Urinary bladder (tissue), 4 donors: ENCODE measurements around the gene LAMTOR4. TPM values are rescaled to one million over a fixed set of nuclear protein-coding genes. Genes with fewer than 3 reads are reported as not detected.
A peak's percentile ranks its signal among the peaks of the same experiment; 100 is the strongest.
"Not testable (repeated sequence)": the region's sequence is repeated elsewhere in the genome, so short reads cannot be mapped to it uniquely, and the experiment has no call there.

Source experiments
- DNase-seq: peaks from one replicate; pipeline ENCODE4 v3.0.0-alpha.2; 2015; ENCODE audit errors: extremely low spot score
- H3K27ac ChIP-seq: one replicate; pipeline ENCODE4 v1.5.1; 2013; ENCODE audit warnings: low read depth, mild to moderate bottlenecking, moderate library complexity
- H3K36me3 ChIP-seq: one replicate; pipeline ENCODE4 v1.6.1; 2013; ENCODE audit warnings: mild to moderate bottlenecking, moderate library complexity; ENCODE audit not compliant: insufficient read depth
- H3K4me1 ChIP-seq: one replicate; pipeline ENCODE4 v1.6.1; 2013; ENCODE audit warnings: mild to moderate bottlenecking, moderate library complexity; ENCODE audit not compliant: insufficient read depth
- H3K4me3 ChIP-seq: one replicate; pipeline ENCODE4 v1.5.1; 2013; ENCODE audit warnings: low read depth, low read length
- WGBS: extraction: QIAGEN DNeasy Blood & Tissue Kit; methylation state at CpG from one replicate; pipeline ENCODE4 v1.1.7; 2013; 5-methylcytosine and 5-hydroxymethylcytosine counted together
- polyA plus RNA-seq: library from polyadenylated mRNA; stranded (reverse); fragments of 200-250 nt; gene quantifications from one replicate; pipeline ENCODE4 v1.2.3, GENCODE V29; 2013
- total RNA-seq: library from RNA; depleted of rRNA; stranded (reverse); fragments of >200 nt; gene quantifications from one replicate; pipeline ENCODE4 v1.2.3, GENCODE V29; 2014
- donor health status: healthy with polysubstance abuse.
- donor health status: healthy.

The LAMTOR4 gene
- total and polyA plus RNA-seq, 2 donors: 36.3 to 251 TPM

- peak; percentile 90 for DNase-seq
- H3K27ac ChIP-seq: no peak within 1 kb of the TSS
- 2% methylated on average over 78 of the region's 78 CpGs for WGBS
- peak within 1 kb of the TSS; percentile 15 for H3K4me3 ChIP-seq
- H3K36me3 ChIP-seq: no peaks in the 10 kb centered on the region
- no peaks in the 10 kb centered on the region for H3K4me1 ChIP-seq
Measured at GRCh38 chr7:100177045-100178001, 28.6 kb downstream of the LAMTOR4 start, which contains the start of the genes GPC2 and STAG3. TSS of gene GPC2 (minus strand) at chr7:100177381. CDS start at chr7:100177199, 182 bp downstream. TSS of gene STAG3 (plus strand) at chr7:100177918. CDS start at chr7:100180557, 2,639 bp downstream.

- H3K27ac ChIP-seq, DNase-seq, H3K4me3 ChIP-seq, H3K4me1 ChIP-seq, H3K36me3 ChIP-seq: not testable (repeated sequence)
- 95% methylated on average over 3 of the region's 3 CpGs for WGBS
Measured at GRCh38 chr7:100180084-100180483, 31.4 kb downstream of the LAMTOR4 start.

- WGBS: 81% methylated on average over 6 of the region's 6 CpGs
- not testable (repeated sequence) for H3K27ac ChIP-seq, DNase-seq, H3K4me1 ChIP-seq, H3K4me3 ChIP-seq, H3K36me3 ChIP-seq
Measured at GRCh38 chr7:100182616-100183015, 33.9 kb downstream of the LAMTOR4 start.

- 90% methylated on average over 6 of the region's 6 CpGs for WGBS
- DNase-seq, H3K36me3 ChIP-seq, H3K4me3 ChIP-seq, H3K27ac ChIP-seq, H3K4me1 ChIP-seq: not testable (repeated sequence)
Measured at GRCh38 chr7:100183090-100183489, 34.4 kb downstream of the LAMTOR4 start.

GRCh38 chr7:100185726-100186125 is 37.0 kb downstream of the LAMTOR4 start:
- no peak for DNase-seq
- H3K4me3 ChIP-seq: no peak overlapping the region
- 38% methylated on average over 2 of the region's 2 CpGs for WGBS
- no peaks in the 10 kb centered on the region for H3K4me1 ChIP-seq
- no peak overlapping the region for H3K27ac ChIP-seq
- H3K36me3 ChIP-seq: no peaks in the 10 kb centered on the region

GRCh38 chr7:100189061-100189460 is 40.3 kb downstream of the LAMTOR4 start:
- DNase-seq: no peak
- no peaks in the 10 kb centered on the region for H3K36me3 ChIP-seq
- WGBS: 64% methylated on average over 3 of the region's 3 CpGs

GRCh38 chr7:100190048-100190711 is 41.5 kb downstream of the LAMTOR4 start:
- Histone ChIP-seq H3K36me3 (no peaks in the 10 kb centered on the region), H3K4me1 (no peaks in the 10 kb centered on the region), H3K4me3 (no peak overlapping the region), H3K27ac (no peak overlapping the region)
- DNase-seq: no peak
- 63% methylated on average over 4 of the region's 4 CpGs for WGBS

More at GRCh38 chr7:100189061-100189460, 40.3 kb downstream of the LAMTOR4 start:
- Histone ChIP-seq H3K27ac (no peak overlapping the region), H3K4me3 (no peak overlapping the region), H3K4me1 (no peaks in the 10 kb centered on the region)

GRCh38 chr7:100191775-100192174 is 43.1 kb downstream of the LAMTOR4 start:
- whole genome bisulfite sequencing: 49% methylated on average over 2 of the region's 2 CpGs
- H3K4me1 ChIP-seq: no peaks in the 10 kb centered on the region
- no peak for DNase-seq
- H3K4me3 ChIP-seq: no peak overlapping the region
- no peak overlapping the region for H3K27ac ChIP-seq
- H3K36me3 ChIP-seq: no peaks in the 10 kb centered on the region

GRCh38 chr7:100192281-100192862 is 43.7 kb downstream of the LAMTOR4 start:
- H3K4me3 ChIP-seq, H3K36me3 ChIP-seq, H3K27ac ChIP-seq, H3K4me1 ChIP-seq, DNase-seq: not testable (repeated sequence)
- 94% methylated on average over 6 of the region's 6 CpGs for WGBS

- DNase-seq: no peak
- no peaks in the 10 kb centered on the region for H3K36me3 ChIP-seq
- no peaks in the 10 kb centered on the region for H3K4me1 ChIP-seq
- H3K27ac ChIP-seq: no peak overlapping the region
- H3K4me3 ChIP-seq: no peak overlapping the region
- WGBS: 77% methylated on average over 3 of the region's 3 CpGs
Measured at GRCh38 chr7:100192969-100193368, 44.3 kb downstream of the LAMTOR4 start.

GRCh38 chr7:100195222-100195621 is 46.5 kb downstream of the LAMTOR4 start:
- H3K27ac ChIP-seq: no peak overlapping the region
- no peak overlapping the region for H3K4me3 ChIP-seq
- DNase-seq: no peak
- WGBS: 80% methylated on average over 2 of the region's 2 CpGs
- no peaks in the 10 kb centered on the region for H3K36me3 ChIP-seq
- no peaks in the 10 kb centered on the region for H3K4me1 ChIP-seq

- DNase-seq, H3K4me3 ChIP-seq, H3K27ac ChIP-seq, H3K36me3 ChIP-seq, H3K4me1 ChIP-seq: not testable (repeated sequence)
- WGBS: 95% methylated on average over 6 of the region's 6 CpGs
Measured at GRCh38 chr7:100195901-100196322, 47.2 kb downstream of the LAMTOR4 start.

GRCh38 chr7:100198266-100198665 is 49.5 kb downstream of the LAMTOR4 start:
- Histone ChIP-seq H3K36me3 (no peaks in the 10 kb centered on the region), H3K27ac (no peak overlapping the region), H3K4me1 (no peaks in the 10 kb centered on the region), H3K4me3 (no peak overlapping the region)
- DNase-seq: no peak
- 91% methylated on average over 10 of the region's 10 CpGs for WGBS
